NCI-H1417 (cell line): Measurements from ENCODE around the gene CIB4.

Experiments
- DNase-seq, 3 experiments: peaks; one replicate each; lab custom pipeline; 2025; lab: John Stamatoyannopoulos, UW

CIB4 gene

DNA sequence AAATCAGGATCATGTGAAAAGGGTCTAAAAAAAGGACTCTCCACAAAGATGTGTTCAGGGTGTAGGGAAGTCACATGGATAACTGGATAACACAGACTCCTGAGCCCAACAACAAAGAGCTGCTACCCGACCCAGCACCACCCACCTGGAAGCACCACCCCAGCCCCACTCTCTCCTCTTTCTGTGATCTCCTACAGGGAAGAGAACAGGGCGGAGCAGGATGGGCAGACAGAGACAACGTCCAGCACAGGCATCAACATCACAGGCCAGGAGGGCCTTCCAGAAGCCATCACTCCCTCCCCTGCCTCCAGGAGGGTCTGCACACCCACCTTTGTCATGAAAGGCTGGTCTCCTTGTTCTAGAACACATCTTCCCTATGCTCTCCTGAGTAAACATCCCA, 1.3 kb upstream of the CIB4 start:
- no peak for DNase-seq

DNA sequence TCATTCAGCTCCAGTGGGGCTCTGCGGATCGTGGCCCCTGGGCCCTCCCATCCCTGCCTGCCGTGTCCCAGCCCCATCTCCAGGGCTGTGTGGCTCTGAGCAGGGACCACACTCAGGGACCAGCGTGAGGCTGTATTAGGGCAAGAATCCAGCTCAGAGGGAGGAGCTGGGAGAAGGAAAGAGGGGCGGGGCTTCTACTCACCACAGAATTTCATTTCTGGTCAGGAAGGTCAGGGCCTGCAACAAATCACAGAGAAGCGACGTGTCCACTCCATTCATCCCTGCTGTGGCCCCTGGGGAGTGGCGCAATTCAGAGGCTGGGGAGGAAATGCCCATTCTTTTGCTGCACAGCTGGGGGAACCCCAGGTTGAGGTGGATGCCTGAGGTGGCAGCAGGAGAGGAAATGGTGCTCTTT, 828 bp downstream of the CIB4 start:
- no peak for DNase-seq

- no peak for DNase-seq
Measured at GRCh38 chr2:26639685-26640243, 1.4 kb downstream of the CIB4 start.

DNA sequence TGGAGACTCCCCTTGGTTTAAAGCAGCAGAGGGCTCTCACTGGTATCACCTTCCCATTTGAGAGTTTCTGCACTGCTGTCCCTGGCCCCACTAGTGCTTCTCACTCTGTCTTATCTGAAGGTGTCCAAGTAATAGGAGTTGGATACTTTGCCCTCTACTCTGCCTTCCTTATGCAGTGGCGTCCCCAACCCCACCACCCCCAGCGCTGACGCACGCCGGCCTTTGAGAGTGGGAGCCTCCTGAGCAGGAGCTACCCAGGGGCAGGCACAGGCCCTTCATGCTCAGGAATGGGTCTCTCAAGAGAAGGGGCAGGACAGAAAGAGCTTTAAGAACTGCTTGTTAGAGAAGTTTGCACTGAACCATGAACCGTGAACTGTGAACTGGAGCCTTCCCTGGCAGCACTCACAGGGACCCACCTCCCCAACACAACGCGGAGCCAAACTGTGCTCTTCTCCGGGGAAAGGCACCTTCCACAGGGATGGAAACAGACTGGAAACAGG, 3.3 kb downstream of the CIB4 start:
- no peak for DNase-seq

DNA sequence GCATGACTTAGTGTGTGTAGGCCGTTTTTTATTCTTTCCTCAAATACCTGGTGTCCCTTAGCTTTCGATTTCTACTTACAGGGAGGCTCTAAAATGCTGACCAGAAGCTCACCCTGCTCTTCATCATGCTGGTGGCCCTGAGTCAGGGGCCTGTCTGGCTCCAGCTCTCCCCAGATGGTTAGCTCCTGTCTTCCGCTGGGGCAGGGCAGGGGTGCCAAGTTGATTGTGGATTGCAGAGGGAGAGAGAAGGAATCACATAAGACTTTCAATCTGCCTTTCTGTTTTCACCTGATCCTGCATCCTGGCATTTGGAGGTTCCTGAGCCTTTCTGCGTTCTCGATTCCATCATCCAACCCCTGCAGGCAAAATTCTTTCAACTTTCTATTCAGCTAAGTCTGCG, 4.2 kb downstream of the CIB4 start:
- DNase-seq = no peak

GRCh38 chr2:26635401-26635800, 5.8 kb downstream of the CIB4 start:
- no peak for DNase-seq

DNA sequence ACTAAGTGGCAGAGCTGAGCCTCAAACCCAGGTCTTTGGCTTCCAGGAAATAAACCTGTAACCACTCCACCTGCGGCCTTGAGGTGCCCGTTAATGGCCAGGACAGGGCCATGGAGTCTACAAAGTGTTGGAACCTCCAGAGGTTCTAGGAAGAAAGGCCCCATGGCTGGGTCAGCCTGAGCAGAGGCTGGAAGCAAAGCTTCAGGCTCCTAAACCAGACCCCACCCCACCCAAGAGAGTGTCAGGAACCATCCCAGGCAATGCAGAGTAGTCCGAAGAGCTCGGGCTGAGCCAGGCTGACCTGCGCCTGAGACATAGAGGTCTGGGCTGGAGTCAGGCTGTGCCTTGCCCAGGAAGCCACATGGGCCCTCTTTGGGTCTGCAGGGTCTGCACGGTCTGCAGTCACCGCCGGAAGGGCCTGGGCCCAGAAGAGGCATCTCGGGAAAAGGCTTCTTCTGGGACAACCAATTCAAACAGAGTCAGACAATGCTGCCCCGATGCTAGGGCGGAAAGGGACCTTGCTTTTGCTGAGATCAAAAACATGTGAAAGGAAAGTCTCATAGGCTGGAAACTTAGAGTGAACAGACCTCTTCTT, 6.4 kb downstream of the CIB4 start:
- DNase-seq = no peak

GRCh38 chr2:26633993-26634595, 7.1 kb downstream of the CIB4 start:
- no peak for DNase-seq

DNA sequence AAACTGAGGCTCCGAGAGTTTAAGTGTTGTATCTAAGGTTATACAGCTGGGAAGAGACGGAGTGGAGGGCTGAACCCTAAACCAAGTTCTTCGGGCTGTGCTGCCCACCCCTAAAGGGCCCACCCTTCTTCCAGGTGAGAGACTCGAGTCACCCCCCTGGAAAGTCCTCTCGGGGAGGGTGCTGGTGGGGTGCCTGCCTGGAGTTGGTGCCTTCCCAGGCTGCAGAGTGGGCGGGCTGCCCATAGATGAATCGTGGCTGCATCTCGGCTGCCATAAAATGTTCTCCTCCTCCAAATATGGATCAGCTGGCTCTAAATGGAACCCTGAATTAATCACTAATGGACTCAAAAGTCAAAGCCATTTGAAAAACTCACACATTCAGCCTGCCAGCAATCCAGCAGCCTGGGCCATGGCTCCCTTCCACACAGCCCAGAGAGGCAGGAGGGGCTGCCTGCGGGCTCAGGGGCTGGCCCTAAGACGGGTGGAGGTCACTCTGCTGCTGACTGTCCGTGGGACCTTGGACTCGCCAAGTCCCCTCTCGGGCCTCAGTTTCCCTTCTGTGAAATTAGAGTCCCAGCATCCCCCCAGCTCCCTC, 7.7 kb downstream of the CIB4 start:
- no peak for DNase-seq

GRCh38 chr2:26632624-26633185, 8.5 kb downstream of the CIB4 start:
- no peak for DNase-seq

GRCh38 chr2:26631401-26632170, 9.6 kb downstream of the CIB4 start:
- DNase-seq = no peak

DNA sequence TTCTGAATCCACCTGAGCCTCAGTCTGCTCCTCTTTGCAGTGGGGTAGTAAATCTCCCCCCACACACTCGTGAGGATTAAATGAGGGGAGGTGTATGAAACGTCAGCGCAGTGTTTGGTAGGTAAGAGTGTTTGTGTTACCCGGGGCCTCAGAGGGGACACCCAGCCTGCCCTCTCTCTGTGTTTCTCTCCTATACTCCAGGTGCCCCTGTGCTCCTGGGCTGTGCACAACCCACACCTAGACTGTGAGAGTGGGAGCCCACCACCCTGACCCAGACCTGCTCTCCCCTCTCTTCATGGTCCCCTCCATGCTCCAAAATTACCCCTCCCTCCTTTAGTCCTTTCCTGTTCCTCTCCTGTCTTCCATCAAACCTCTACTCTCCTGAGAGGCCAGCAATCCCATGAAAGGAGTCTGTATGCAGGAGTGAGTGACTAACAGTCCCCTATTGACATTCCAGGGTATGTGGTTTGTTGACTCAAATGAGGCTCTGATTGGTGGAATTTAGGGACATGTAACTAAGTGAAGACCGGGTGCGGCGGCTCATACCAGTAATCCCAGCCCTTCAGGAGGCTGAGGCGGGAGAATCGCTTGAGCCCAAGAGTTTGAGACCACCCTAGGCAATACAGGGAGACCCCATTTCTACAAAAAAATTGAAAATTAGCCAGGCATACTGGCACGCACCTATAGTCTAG, 10.4 kb downstream of the CIB4 start:
- no peak for DNase-seq

DNA sequence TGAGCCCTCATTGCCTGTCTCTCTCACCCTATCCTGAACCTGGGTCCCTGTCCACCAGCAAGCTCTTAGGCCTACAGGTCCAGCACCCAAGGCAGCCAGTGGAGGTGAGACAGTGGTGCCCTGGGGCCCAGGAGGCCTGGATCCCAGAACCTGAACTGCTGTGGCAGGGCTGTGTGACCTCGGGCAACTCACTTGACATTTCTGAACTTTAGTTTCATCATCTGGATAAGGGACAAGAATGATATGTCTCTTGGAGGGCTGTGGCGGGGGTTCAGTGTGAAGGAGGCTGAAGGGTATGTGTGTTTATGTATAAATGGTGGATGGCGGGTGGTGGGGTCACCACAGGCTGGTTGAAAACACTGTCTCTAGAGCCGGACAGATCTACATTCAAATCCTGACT, 10.9 kb downstream of the CIB4 start:
- no peak for DNase-seq

DNA sequence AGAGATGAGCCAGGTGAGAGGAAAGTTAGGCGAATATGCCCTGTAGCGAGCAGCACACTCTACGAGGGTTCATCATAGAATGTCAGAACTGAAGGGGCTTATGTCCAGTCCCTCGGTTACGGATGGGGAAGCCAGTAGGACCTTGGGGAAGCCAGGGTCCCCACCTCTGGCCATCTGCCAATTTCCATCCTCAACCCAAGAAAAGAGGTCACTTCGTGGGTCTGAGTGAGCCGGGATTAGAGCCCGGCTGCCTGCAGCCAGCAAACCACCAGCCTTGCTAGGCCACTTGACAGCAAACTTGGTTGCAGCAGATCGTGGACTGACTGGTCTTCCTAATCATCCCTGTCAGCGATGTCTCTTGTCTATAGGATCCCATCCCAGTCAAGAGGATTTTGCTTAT, 11.4 kb downstream of the CIB4 start:
- DNase-seq = no peak

- no peak for DNase-seq
Measured at GRCh38 chr2:26629346-26629630, 11.9 kb downstream of the CIB4 start.

- DNase-seq = no peak
Measured at GRCh38 chr2:26628561-26629345, 12.4 kb downstream of the CIB4 start.

- DNase-seq = no peak
Measured at GRCh38 chr2:26627350-26628105, 13.6 kb downstream of the CIB4 start.

- DNase-seq = no peak
Measured at GRCh38 chr2:26626606-26627005, 14.6 kb downstream of the CIB4 start.

- DNase-seq = peak in 1 of 3 experiments; percentile 16
Measured at GRCh38 chr2:26623541-26624495, 17.3 kb downstream of the CIB4 start.
